MCF 10A (cell line): ENCODE data around the gene IL17RD. TPM values are rescaled to one million over a fixed set of nuclear protein-coding genes. Genes with fewer than 3 reads are reported as not detected.

ENCODE experiments used
- BruUV-seq: library from RNA; stranded (reverse); fragments of 400-500 nt; replicated peaks from 2 replicates; lab custom pipeline; 2021; lab: Mats Ljungman, UMichigan
- CTCF ChIA-PET: fragments of 300-600 bp; sonication (Branson Sonifier 250); formaldehyde crosslinking; extraction: SDS; loops from one replicate; lab custom pipeline; 2021; ENCODE audit warnings: antibody characterized with exemption, inconsistent platforms; lab: Yijun Ruan, JAX
- POLR2A ChIA-PET: fragments of 300-600, 350-650 bp; sonication (Branson Sonifier 250); formaldehyde crosslinking; extraction: SDS; loops from one replicate; lab custom pipeline; 2020; ENCODE audit warnings: antibody characterized with exemption, inconsistent platforms; lab: Yijun Ruan, JAX
- DNase-seq: peaks from one replicate; pipeline ENCODE4 v3.0.0-alpha.2; 2018; ENCODE audit not compliant: unreplicated experiment
- H3K27ac Mint-ChIP-seq: one replicate; pipeline ENCODE4 v1.8.0; 2022; ENCODE audit warnings: mild to moderate bottlenecking, low read depth, mixed read lengths; ENCODE audit not compliant: unreplicated experiment
- H3K27me3 Mint-ChIP-seq: one replicate; pipeline ENCODE4 v1.8.0; 2022; ENCODE audit warnings: mixed read lengths; ENCODE audit not compliant: insufficient read depth, unreplicated experiment
- H3K36me3 Mint-ChIP-seq: one replicate; pipeline ENCODE4 v1.8.0; 2022; ENCODE audit warnings: mild to moderate bottlenecking, moderate library complexity, mixed read lengths; ENCODE audit not compliant: insufficient read depth, unreplicated experiment
- H3K4me1 Mint-ChIP-seq: one replicate; pipeline ENCODE4 v1.8.0; 2022; ENCODE audit warnings: mixed read lengths; ENCODE audit not compliant: insufficient read depth, unreplicated experiment
- H3K4me3 Mint-ChIP-seq: one replicate; pipeline ENCODE4 v1.8.0; 2022; ENCODE audit warnings: mild to moderate bottlenecking, moderate library complexity, mixed read lengths; ENCODE audit not compliant: unreplicated experiment
- H3K9me3 Mint-ChIP-seq: one replicate; pipeline ENCODE4 v1.8.0; 2022; ENCODE audit warnings: mixed read lengths; ENCODE audit not compliant: unreplicated experiment
- intact Hi-C: fragments of 100-400 bp; cut with micrococcal nuclease; formaldehyde crosslinking; loops from 2 replicates; pipeline ENCODE4 v1.14.1; 2022
- total RNA-seq: library from RNA; stranded (reverse); gene quantifications from 2 replicates; pipeline ENCODE4 v1.2.3, GENCODE V29; 2022
- TF ChIP-seq, protein P1 (sequence below): fragments of 200-600 bp; IDR thresholded peaks from one replicate; pipeline ENCODE4 v1.8.0; 2022; ENCODE audit warnings: antibody characterized with exemption, mild to moderate bottlenecking; ENCODE audit not compliant: unreplicated experiment

The IL17RD gene
- total RNA-seq, 1 experiment from 2014 or later, result 1.2 TPM

DNA sequence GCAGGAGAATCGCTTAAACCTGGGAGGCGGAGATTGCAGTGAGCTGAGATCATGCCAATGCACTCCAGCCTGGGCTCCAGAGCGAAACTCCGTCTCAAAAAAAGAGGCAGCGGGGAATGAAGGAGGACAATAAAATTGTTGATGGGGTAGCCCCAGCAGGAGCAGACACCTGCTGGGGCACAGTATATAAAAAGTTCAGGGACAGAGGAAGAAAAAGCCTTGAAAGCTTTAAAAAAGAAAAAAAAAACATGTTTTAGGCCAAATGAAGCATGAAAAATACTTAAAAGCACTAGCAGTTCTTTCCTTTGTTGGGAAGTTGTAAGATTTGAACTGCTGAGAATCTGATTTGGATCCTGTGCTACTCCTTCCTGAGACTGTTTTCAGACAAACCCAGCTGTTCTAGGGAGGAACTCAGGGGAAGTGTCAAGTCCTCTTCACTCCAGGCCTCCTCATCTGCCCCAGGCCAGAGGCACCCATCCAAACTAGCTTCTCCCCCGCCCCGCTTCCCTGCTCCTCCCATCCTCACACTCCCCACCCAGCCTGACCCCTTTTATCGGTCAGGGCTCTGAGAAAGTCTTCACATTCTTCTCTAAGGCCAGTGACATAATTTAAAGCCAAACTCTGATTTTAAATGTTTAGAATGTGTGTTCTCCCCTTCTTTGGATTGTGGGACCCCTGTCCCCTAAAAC lies 4.9 kb downstream of the IL17RD start:
- TF ChIP-seq, protein P1, sequence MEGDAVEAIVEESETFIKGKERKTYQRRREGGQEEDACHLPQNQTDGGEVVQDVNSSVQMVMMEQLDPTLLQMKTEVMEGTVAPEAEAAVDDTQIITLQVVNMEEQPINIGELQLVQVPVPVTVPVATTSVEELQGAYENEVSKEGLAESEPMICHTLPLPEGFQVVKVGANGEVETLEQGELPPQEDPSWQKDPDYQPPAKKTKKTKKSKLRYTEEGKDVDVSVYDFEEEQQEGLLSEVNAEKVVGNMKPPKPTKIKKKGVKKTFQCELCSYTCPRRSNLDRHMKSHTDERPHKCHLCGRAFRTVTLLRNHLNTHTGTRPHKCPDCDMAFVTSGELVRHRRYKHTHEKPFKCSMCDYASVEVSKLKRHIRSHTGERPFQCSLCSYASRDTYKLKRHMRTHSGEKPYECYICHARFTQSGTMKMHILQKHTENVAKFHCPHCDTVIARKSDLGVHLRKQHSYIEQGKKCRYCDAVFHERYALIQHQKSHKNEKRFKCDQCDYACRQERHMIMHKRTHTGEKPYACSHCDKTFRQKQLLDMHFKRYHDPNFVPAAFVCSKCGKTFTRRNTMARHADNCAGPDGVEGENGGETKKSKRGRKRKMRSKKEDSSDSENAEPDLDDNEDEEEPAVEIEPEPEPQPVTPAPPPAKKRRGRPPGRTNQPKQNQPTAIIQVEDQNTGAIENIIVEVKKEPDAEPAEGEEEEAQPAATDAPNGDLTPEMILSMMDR, result no peak
- Mint-ChIP-seq H3K36me3 (peaks cover 11% of the 10 kb centered on the region), H3K4me3 (no peak overlapping the region), H3K27ac (no peak overlapping the region), H3K9me3 (no peaks in the 10 kb centered on the region), H3K4me1 (no peaks in the 10 kb centered on the region), H3K27me3 (peaks cover 7% of the 10 kb centered on the region)
- CTCF ChIA-PET, result interaction anchor here (1.0 to 1.1 kb wide), 3 partner anchors 10 to 61 kb away, joined by 3 read pairs; no protein-coding TSS in a partner anchor
- intact Hi-C loops, result no loop called here
- DNase-seq, result no peak
- BruUV-seq, result no TSS peak
- POLR2A ChIA-PET, result no interaction called here

DNA sequence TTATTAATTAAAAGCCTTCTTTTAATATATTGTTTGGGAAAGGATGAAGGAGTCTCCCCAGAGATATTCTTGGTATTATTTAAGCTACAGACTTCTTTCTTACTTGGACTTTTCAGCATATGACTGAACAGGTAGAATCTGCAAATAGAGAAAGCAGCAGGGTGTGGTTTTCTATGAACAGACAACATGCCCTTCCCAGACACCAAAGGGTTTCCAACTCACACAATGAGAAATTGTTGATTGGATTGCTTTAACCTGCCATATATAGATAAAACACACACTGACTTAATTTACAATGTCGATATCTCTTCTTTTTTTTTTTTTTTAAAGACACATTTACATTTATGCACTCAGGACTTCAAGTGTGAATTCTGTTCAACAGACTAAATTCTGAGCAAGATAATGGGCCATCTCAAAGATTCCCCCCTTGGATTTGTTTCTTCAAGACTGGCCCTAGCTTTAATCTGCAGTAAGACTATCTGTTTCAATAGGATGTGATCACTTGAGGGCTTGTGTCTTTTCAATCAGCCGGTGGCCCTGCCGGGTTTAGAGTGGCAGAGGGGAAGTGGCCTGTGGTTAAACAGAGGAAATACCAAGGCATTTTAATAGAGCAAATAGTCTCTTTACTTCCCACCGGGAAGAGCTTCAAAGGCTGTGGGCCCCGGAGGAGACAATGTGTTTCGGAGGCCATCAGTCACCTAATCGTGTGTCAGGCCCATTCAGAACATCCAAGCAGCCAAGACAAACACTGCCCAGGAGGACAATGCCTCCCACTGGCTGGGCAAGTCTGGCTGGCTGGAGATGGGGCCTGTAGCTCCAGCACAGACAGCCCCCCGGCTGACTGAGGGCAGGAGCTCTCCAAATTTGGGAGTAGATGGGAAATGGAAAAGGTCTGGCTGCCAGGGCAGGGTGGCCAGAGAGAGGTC lies 6.1 kb downstream of the IL17RD start:
- Mint-ChIP-seq H3K36me3 (peaks cover 11% of the 10 kb centered on the region), H3K4me1 (no peaks in the 10 kb centered on the region), H3K4me3 (no peak overlapping the region), H3K9me3 (no peaks in the 10 kb centered on the region), H3K27ac (no peak overlapping the region), H3K27me3 (peaks cover 7% of the 10 kb centered on the region)
- BruUV-seq, result no TSS peak
- DNase-seq, result no peak
- TF ChIP-seq, protein P1, result no peak
- intact Hi-C loops, result no loop called here
- CTCF ChIA-PET, result interaction anchor here (0.5 to 1.6 kb wide), 4 partner anchors 11 to 473 kb away, joined by 3 to 5 read pairs (median 4); no protein-coding TSS in a partner anchor
- POLR2A ChIA-PET, result interaction anchor here (0.6 kb wide), 1 partner anchor 16 kb away, joined by 3 read pairs; no protein-coding TSS in a partner anchor

DNA sequence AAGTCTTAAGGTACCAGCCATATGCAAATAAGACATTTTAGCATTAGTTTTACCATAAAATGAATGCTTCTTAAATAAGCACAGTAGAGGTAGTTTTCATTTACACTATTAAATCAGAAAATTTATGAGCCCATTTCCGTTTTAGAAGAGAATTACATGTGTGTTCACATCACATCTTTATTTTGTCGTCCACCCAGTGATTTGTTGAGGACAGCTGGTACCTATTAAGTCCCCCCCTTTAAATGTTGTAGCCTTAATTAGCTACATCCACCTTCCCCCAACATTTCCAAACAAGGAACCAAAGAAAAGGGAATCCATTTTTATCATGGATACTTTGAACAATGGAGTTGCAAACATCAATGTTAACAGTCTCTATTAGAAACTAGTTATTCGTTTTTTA lies 6.8 kb downstream of the IL17RD start:
- Mint-ChIP-seq H3K27ac (no peak overlapping the region), H3K36me3 (peaks cover 11% of the 10 kb centered on the region), H3K4me3 (no peak overlapping the region), H3K4me1 (no peaks in the 10 kb centered on the region), H3K27me3 (peaks cover 7% of the 10 kb centered on the region), H3K9me3 (no peaks in the 10 kb centered on the region)
- no peak for DNase-seq
- no TSS peak for BruUV-seq
- ChIA-PET CTCF (interaction anchor here (1.6 kb wide), 1 partner anchor 12 kb away, joined by 5 read pairs; no protein-coding TSS in a partner anchor), POLR2A (interaction anchor here (0.6 kb wide), 1 partner anchor 68 kb away, joined by 3 read pairs; no protein-coding TSS in a partner anchor)
- TF ChIP-seq, protein P1, result no peak
- intact Hi-C loops, result no loop called here
